GM18867 (cell line): ENCODE measurements around the gene COX6A1.

ENCODE experiments used
- ATAC-seq: cut with Tn5 transposase; IDR thresholded peaks from one replicate; pipeline ENCODE4 v1.9.1; 2021; ENCODE audit warnings: mild to moderate bottlenecking, moderate library complexity; ENCODE audit not compliant: unreplicated experiment

Gene COX6A1

GRCh38 chr12:120490325-120490724, 52.4 kb downstream of the COX6A1 start:
- ATAC-seq = no peak
